Omental fat pad (tissue), 4 donors: ENCODE measurements around the gene HERC3. TPM values are rescaled to one million over a fixed set of nuclear protein-coding genes. Genes with fewer than 3 reads are reported as not detected.
"Not testable (repeated sequence)": the region's sequence is repeated elsewhere in the genome, so short reads cannot be mapped to it uniquely, and the experiment has no call there.

Experiments used
- ATAC-seq: fragments of 150-250 bp; one replicate; pipeline ENCODE4 v1.9.1; 2016; ENCODE audit warnings: mild to moderate bottlenecking, moderate library complexity; ENCODE audit not compliant: low FRiP score
- DNase-seq: peaks from one replicate; pipeline ENCODE4 v3.0.0-alpha.2; 2019; ENCODE audit warnings: low spot score
- total RNA-seq, 4 donors: library from RNA; depleted of rRNA; stranded (reverse); fragments of >200 nt; gene quantifications; one replicate each; pipeline ENCODE4 v1.1.0, GENCODE V29; 2016
- TF ChIP-seq, protein P1 (sequence below), 3 donors: fragments of 450-650 bp; IDR thresholded peaks; one replicate each; pipeline ENCODE4 v1.5.1; 2016 to 2017; ENCODE audit warnings: antibody characterized with exemption in 3 of 3, mild to moderate bottlenecking in 3 of 3, moderate library complexity in 2 of 3

The HERC3 gene
- total RNA-seq, 4 donors from 2014 or later: 21.3 to 48.7 (median 33.6) TPM

DNA sequence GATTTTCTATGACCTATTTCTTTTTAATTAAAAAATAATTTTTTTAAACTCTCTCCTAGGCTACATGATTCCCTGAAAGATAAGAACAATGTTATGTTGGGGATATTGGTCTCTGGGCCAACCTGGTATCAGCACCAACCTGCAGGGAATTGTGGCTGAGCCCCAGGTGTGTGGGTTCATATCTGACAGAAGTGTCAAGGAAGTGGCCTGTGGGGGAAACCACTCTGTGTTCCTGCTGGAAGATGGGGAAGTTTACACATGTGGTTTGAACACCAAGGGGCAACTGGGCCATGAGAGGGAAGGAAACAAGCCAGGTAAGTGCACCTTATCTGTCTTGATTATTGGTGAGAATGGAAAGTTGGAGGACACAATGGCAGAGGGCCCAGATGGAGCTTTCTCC is 13.5 kb downstream of the HERC3 start:
- TF ChIP-seq, protein P1, sequence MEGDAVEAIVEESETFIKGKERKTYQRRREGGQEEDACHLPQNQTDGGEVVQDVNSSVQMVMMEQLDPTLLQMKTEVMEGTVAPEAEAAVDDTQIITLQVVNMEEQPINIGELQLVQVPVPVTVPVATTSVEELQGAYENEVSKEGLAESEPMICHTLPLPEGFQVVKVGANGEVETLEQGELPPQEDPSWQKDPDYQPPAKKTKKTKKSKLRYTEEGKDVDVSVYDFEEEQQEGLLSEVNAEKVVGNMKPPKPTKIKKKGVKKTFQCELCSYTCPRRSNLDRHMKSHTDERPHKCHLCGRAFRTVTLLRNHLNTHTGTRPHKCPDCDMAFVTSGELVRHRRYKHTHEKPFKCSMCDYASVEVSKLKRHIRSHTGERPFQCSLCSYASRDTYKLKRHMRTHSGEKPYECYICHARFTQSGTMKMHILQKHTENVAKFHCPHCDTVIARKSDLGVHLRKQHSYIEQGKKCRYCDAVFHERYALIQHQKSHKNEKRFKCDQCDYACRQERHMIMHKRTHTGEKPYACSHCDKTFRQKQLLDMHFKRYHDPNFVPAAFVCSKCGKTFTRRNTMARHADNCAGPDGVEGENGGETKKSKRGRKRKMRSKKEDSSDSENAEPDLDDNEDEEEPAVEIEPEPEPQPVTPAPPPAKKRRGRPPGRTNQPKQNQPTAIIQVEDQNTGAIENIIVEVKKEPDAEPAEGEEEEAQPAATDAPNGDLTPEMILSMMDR (IDR thresholded peaks at IDR 0.05): no peak
- no peak for DNase-seq
- no peak for ATAC-seq

DNA sequence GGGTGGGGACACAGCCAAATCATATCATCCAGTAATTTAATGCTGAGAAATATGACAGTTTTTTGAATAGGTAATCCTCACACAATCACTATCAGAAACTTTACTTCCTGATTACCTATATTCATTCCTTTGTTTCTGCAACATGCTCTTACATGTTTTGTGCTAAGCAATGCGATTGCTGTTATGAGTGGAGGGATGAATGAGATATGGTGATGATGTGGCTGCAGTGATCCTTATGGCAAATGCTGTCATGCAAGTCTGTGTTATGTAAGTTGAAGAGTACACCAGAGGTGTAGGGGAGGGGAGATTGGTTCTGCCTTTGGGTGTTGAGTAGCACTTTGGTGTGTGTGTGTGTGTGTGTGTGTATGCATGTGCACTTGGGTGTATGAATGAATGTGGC is 14.6 kb downstream of the HERC3 start:
- DNase-seq (no peak), ATAC-seq (no peak)
- TF ChIP-seq, protein P1 (IDR thresholded peaks at IDR 0.05): no peak

DNA sequence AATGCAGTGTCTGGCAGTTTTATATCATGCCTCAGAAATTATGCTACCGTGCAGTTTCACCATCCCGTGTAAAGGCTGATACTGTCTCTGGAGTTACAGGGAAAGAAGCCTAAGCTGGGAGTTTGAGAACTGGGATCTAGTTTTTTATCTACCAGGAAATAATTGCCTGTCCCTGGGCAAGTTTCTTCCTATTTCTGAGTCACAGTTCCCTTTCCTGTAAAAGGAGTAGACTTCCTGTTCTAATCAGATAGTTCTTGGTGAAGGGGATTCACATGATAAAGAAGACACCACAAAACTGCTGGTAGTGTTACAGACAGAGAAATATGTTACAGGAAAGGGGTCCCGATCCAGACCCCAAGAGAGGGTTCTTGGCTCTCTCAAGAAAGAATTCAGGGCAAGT is 17.1 kb downstream of the HERC3 start:
- TF ChIP-seq, protein P1 (IDR thresholded peaks at IDR 0.05): no peak
- ATAC-seq (no peak), DNase-seq (no peak)

DNA sequence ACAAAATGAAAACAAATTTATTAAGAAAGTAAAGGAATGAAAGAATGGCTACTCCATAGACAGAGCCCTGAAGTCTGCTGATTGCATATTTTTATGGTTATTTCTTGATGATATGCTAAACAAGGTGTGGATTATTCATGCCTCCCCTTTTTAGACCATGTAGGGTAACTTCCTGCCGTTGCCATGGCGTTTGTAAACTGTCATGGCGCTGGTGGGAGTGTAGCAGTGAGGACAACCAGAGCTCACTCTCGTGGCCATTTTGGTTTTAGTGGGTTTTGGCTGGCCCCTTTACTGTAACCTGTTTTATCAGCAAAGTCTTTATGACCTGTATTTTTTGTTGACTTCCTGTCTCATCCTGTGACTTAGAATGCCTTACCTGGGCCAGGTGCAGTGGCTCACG is 17.5 kb downstream of the HERC3 start:
- not testable (repeated sequence) for ATAC-seq, DNase-seq

DNA sequence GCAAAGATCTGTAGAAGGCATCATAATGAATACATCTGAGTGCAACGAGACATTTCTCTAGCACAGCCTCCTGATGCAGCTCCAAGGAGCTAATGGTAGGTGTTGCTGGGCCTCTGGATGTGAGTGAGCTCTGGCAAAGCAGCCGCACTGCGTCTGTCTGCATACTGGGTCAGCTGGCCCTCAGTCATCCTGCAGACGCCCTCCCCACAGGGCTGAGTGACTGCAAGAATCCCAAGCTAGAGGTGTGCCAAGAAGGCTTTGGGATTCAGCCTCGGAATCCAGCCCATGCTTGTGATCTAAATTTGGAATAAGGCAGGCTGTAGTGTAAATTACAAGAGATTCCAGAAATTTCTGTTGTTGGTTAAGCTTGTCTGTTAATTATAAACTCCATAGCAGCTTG is 18.5 kb downstream of the HERC3 start:
- ATAC-seq (peak; percentile 41), DNase-seq (no peak)
- TF ChIP-seq, protein P1 (IDR thresholded peaks at IDR 0.05): no peak

DNA sequence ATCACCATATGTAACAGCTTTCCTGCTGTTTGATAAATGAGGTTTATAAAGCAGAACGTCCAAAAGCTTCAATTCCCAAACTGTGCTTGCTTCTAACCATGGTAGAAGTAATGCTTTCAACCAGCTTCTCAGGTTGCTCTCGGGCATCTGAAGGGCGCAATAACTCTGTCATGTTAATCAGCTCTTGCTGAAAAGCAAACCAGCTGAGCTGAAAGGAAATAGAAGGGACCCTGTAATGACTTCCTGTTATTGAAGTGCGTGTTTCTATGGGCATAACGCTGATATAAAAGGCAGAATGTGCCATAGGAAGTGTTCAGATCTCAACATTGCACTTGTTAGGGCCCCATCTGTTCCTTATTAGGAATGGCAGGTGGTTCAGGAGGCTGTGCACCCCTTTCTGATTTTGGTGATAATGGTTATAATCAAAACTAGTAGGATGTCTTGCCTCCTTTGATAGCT is 21.2 kb downstream of the HERC3 start:
- ATAC-seq: no peak
- TF ChIP-seq, protein P1 (IDR thresholded peaks at IDR 0.05): no peak
- no peak for DNase-seq

DNA sequence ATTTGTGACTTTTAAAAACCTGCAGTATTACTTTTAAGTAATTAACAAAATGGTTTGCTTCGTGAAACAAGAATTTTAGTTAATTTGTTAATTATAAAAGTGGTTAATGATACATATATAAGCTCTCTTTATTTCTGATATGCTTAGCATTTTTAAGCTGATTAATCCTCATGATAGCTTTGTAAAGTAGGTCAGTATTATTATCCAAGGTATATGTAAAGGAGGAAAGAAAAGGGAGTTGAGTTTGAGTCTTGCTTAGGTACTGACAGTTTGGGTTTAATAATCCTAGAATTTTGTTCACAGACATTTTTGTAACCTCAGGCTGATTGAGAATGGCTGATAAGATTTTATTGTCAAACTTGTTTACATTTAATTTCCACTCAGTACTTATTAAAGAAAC is 21.8 kb downstream of the HERC3 start:
- ATAC-seq: no peak
- DNase-seq: no peak
- TF ChIP-seq, protein P1 (IDR thresholded peaks at IDR 0.05): no peak
